Measurements from ENCODE around the gene RASA4B.
A peak's percentile ranks its signal among the peaks of the same experiment; 100 is the strongest.
"Not testable (repeated sequence)": the region's sequence is repeated elsewhere in the genome, so short reads cannot be mapped to it uniquely, and the experiment has no call there.

The RASA4B gene

GRCh38 chr7:102517550-102518147 lies at the start of gene RASA4B:
Gene RASA4B (minus strand): TSS chr7:102517777. CDS start chr7:102517710, 67 bp downstream.
- not testable (repeated sequence) for DNase-seq (ENCODE audit: extremely low read depth in 1 of 2, low read depth in 1 of 2)

GRCh38 chr7:102550808-102551422 lies 33.3 kb upstream of the RASA4B start, which contains the start of gene SPDYE2:
Gene SPDYE2 (plus strand): TSS chr7:102551226. CDS start chr7:102553256, 2,030 bp downstream.
- DNase-seq (ENCODE audit: extremely low read depth in 1 of 2, low read depth in 1 of 2), result not testable (repeated sequence)

- DNase-seq (ENCODE audit: extremely low read depth in 1 of 2, low read depth in 1 of 2), result not testable (repeated sequence)
Observed at GRCh38 chr7:102546353-102546752, 28.8 kb upstream of the RASA4B start.

GRCh38 chr7:102545288-102545687 lies 27.7 kb upstream of the RASA4B start:
- peak in 1 of 2 donors; percentile 1 for DNase-seq (ENCODE audit: extremely low read depth in 1 of 2, low read depth in 1 of 2)

- DNase-seq (ENCODE audit: extremely low read depth in 1 of 2, low read depth in 1 of 2), result not testable (repeated sequence)
Observed at GRCh38 chr7:102544372-102544771, 26.8 kb upstream of the RASA4B start.

- not testable (repeated sequence) for DNase-seq (ENCODE audit: extremely low read depth in 1 of 2, low read depth in 1 of 2)
Observed at GRCh38 chr7:102543596-102543995, 26.0 kb upstream of the RASA4B start, which contains the start of gene UPK3BL2. Gene UPK3BL2 (minus strand): TSS chr7:102543696. CDS start chr7:102543636, 60 bp downstream.

- not testable (repeated sequence) for DNase-seq (ENCODE audit: extremely low read depth in 1 of 2, low read depth in 1 of 2)
Observed at GRCh38 chr7:102542771-102543170, 25.2 kb upstream of the RASA4B start.

- not testable (repeated sequence) for DNase-seq (ENCODE audit: extremely low read depth in 1 of 2, low read depth in 1 of 2)
Observed at GRCh38 chr7:102542083-102542482, 24.5 kb upstream of the RASA4B start.

- not testable (repeated sequence) for DNase-seq (ENCODE audit: extremely low read depth in 1 of 2, low read depth in 1 of 2)
Observed at GRCh38 chr7:102540604-102541003, 23.0 kb upstream of the RASA4B start.

GRCh38 chr7:102535062-102535615 lies 17.6 kb upstream of the RASA4B start:
- DNase-seq (ENCODE audit: extremely low read depth in 1 of 2, low read depth in 1 of 2), result not testable (repeated sequence)

- DNase-seq (ENCODE audit: extremely low read depth in 1 of 2, low read depth in 1 of 2), result not testable (repeated sequence)
Observed at GRCh38 chr7:102532127-102532526, 14.6 kb upstream of the RASA4B start.

GRCh38 chr7:102531583-102531982 lies 14.0 kb upstream of the RASA4B start:
- not testable (repeated sequence) for DNase-seq (ENCODE audit: extremely low read depth in 1 of 2, low read depth in 1 of 2)

GRCh38 chr7:102527822-102528793 lies 10.5 kb upstream of the RASA4B start:
- DNase-seq (ENCODE audit: extremely low read depth in 1 of 2, low read depth in 1 of 2), result not testable (repeated sequence)

- DNase-seq (ENCODE audit: extremely low read depth in 1 of 2, low read depth in 1 of 2), result not testable (repeated sequence)
Observed at GRCh38 chr7:102527182-102527581, 9.6 kb upstream of the RASA4B start.

GRCh38 chr7:102524803-102525202 lies 7.2 kb upstream of the RASA4B start:
- not testable (repeated sequence) for DNase-seq (ENCODE audit: extremely low read depth in 1 of 2, low read depth in 1 of 2)

- not testable (repeated sequence) for DNase-seq (ENCODE audit: extremely low read depth in 1 of 2, low read depth in 1 of 2)
Observed at GRCh38 chr7:102520797-102521196, 3.2 kb upstream of the RASA4B start.

- not testable (repeated sequence) for DNase-seq (ENCODE audit: extremely low read depth in 1 of 2, low read depth in 1 of 2)
Observed at GRCh38 chr7:102516951-102517350, 626 bp downstream of the RASA4B start.

GRCh38 chr7:102515889-102516288 lies 1.7 kb downstream of the RASA4B start:
- DNase-seq (ENCODE audit: extremely low read depth in 1 of 2, low read depth in 1 of 2), result not testable (repeated sequence)

GRCh38 chr7:102514881-102515721 lies 2.5 kb downstream of the RASA4B start:
- not testable (repeated sequence) for DNase-seq (ENCODE audit: extremely low read depth in 1 of 2, low read depth in 1 of 2)

Measured in stimulated activated CD8-positive, alpha-beta memory T cell treated with anti-CD3 and anti-CD28 coated beads, Interleukin-7, amount 100 ng/mL, for 48 hours (primary cell).